ENCODE results near the gene RHOC. TPM values are rescaled to one million over a fixed set of nuclear protein-coding genes. Genes with fewer than 3 reads are reported as not detected.

Gene RHOC
- total RNA-seq, 1 donor from 2014 or later = 129 TPM

GRCh38 chr1:112674986-112675727 lies 31.8 kb downstream of the RHOC start:
- peaks cover 43% of the 10 kb centered on the region for H3K4me1 ChIP-seq
- no peaks in the 10 kb centered on the region for H3K9me3 ChIP-seq (replicated peaks)
- peak overlapping the region; percentile 91 for H3K27ac ChIP-seq (replicated peaks)
- H3K27me3 ChIP-seq (ENCODE audit: low read depth) = no peaks in the 10 kb centered on the region
- peak; percentile 49 for DNase-seq
- peak overlapping the region; percentile 93 for H3K4me3 ChIP-seq
- peak; percentile 34 for TF ChIP-seq CTCF (IDR thresholded peaks at IDR 0.05; ENCODE audit: borderline replicate concordance)
- peaks cover 18% of the 10 kb centered on the region for H3K36me3 ChIP-seq
- intact Hi-C loops (cut with micrococcal nuclease) = loop anchor here (10.0 kb wide), 1 partner anchor 280 kb away; the partner anchor contains the start of gene CTTNBP2NL

GRCh38 chr1:112674440-112674985 lies 32.4 kb downstream of the RHOC start, which contains the start of gene MOV10:
MOV10 (plus strand) TSS chr1:112674659; CDS start chr1:112674913, 254 bp downstream.
- Histone ChIP-seq H3K27ac (replicated peaks) (peak within 1 kb of the TSS; percentile 91), H3K36me3 (peaks cover 25% of the 10 kb centered on the region), H3K9me3 (replicated peaks) (no peaks in the 10 kb centered on the region), H3K27me3 (ENCODE audit: low read depth) (no peaks in the 10 kb centered on the region), H3K4me1 (peaks cover 43% of the 10 kb centered on the region), H3K4me3 (peak within 1 kb of the TSS; percentile 93)
- intact Hi-C loops (cut with micrococcal nuclease) = loop anchor here (10.0 kb wide), 1 partner anchor 280 kb away; the partner anchor contains the start of gene CTTNBP2NL
- TF ChIP-seq CTCF (IDR thresholded peaks at IDR 0.05; ENCODE audit: borderline replicate concordance) = no peak
- DNase-seq = peak; percentile 81

- intact Hi-C loops (cut with micrococcal nuclease) = loop anchor here (10.0 kb wide), 1 partner anchor 279 kb away; the partner anchor contains the start of gene CTTNBP2NL
- TF ChIP-seq CTCF (IDR thresholded peaks at IDR 0.05; ENCODE audit: borderline replicate concordance) = peak; percentile 58
- H3K9me3 ChIP-seq (replicated peaks) = no peaks in the 10 kb centered on the region
- no peak for DNase-seq
- no peaks in the 10 kb centered on the region for H3K27me3 ChIP-seq (ENCODE audit: low read depth)
- peak overlapping the region; percentile 91 for H3K27ac ChIP-seq (replicated peaks)
- H3K36me3 ChIP-seq = peaks cover 32% of the 10 kb centered on the region
- peak overlapping the region; percentile 93 for H3K4me3 ChIP-seq
- H3K4me1 ChIP-seq = peaks cover 43% of the 10 kb centered on the region
Measured at GRCh38 chr1:112673592-112674439, 33.1 kb downstream of the RHOC start.

- Histone ChIP-seq H3K36me3 (peaks cover 41% of the 10 kb centered on the region), H3K4me3 (no peak overlapping the region), H3K27me3 (ENCODE audit: low read depth) (no peaks in the 10 kb centered on the region), H3K27ac (replicated peaks) (no peak overlapping the region), H3K4me1 (peaks cover 41% of the 10 kb centered on the region), H3K9me3 (replicated peaks) (no peaks in the 10 kb centered on the region)
- no peak for DNase-seq
- intact Hi-C loops (cut with micrococcal nuclease) = loop anchor here (10.0 kb wide), 1 partner anchor 278 kb away; the partner anchor contains the start of gene CTTNBP2NL
- TF ChIP-seq CTCF (IDR thresholded peaks at IDR 0.05; ENCODE audit: borderline replicate concordance) = no peak
Measured at GRCh38 chr1:112672842-112673241, 34.1 kb downstream of the RHOC start.

GRCh38 chr1:112672009-112672408 lies 34.9 kb downstream of the RHOC start:
- Histone ChIP-seq H3K36me3 (peaks cover 50% of the 10 kb centered on the region), H3K27ac (replicated peaks) (no peak overlapping the region), H3K4me1 (peaks cover 37% of the 10 kb centered on the region), H3K27me3 (ENCODE audit: low read depth) (no peaks in the 10 kb centered on the region), H3K9me3 (replicated peaks) (no peaks in the 10 kb centered on the region), H3K4me3 (no peak overlapping the region)
- TF ChIP-seq CTCF (IDR thresholded peaks at IDR 0.05; ENCODE audit: borderline replicate concordance) = no peak
- intact Hi-C loops (cut with micrococcal nuclease) = loop anchor here (10.0 kb wide), 1 partner anchor 277 kb away; the partner anchor contains the start of gene CTTNBP2NL
- DNase-seq = no peak

Measured in left ventricle myocardium inferior (tissue), 1 donor.